Duodenal mucosa (tissue), 2 donors: ENCODE results near the gene PVALEF.

ENCODE experiments used
- H3K27ac ChIP-seq: one replicate; pipeline ENCODE4 v1.7.0; 2013; ENCODE audit warnings: low read depth, low read length
- H3K27me3 ChIP-seq, 2 donors: one replicate each; pipeline ENCODE4 v1.7.0; 2013; ENCODE audit warnings: low read length in 2 of 2, control low read depth in 1 of 2; ENCODE audit not compliant: insufficient read depth in 2 of 2, control insufficient read depth in 1 of 2
- H3K36me3 ChIP-seq, 2 donors: one replicate each; pipeline ENCODE4 v1.7.0; 2013; ENCODE audit warnings: low read length in 2 of 2, control low read depth in 1 of 2; ENCODE audit not compliant: insufficient read depth in 2 of 2, control insufficient read depth in 1 of 2
- H3K4me1 ChIP-seq, 2 donors: one replicate each; pipeline ENCODE4 v1.7.0; 2013; ENCODE audit warnings: low read length in 2 of 2, control low read depth in 1 of 2; ENCODE audit not compliant: insufficient read depth in 2 of 2, control insufficient read depth in 1 of 2
- H3K4me3 ChIP-seq, 2 donors: one replicate each; pipeline ENCODE4 v1.7.0; 2013; ENCODE audit warnings: low read length in 2 of 2, low read depth in 1 of 2
- H3K9ac ChIP-seq, 2 donors: one replicate each; pipeline ENCODE4 v1.7.0; 2013; ENCODE audit warnings: low read length in 2 of 2, low read depth in 1 of 2
- H3K9me3 ChIP-seq, 2 donors: one replicate each; pipeline ENCODE4 v1.7.0; 2013; ENCODE audit warnings: low read length in 2 of 2, control low read depth in 1 of 2; ENCODE audit not compliant: control insufficient read depth in 1 of 2

Gene PVALEF

DNA sequence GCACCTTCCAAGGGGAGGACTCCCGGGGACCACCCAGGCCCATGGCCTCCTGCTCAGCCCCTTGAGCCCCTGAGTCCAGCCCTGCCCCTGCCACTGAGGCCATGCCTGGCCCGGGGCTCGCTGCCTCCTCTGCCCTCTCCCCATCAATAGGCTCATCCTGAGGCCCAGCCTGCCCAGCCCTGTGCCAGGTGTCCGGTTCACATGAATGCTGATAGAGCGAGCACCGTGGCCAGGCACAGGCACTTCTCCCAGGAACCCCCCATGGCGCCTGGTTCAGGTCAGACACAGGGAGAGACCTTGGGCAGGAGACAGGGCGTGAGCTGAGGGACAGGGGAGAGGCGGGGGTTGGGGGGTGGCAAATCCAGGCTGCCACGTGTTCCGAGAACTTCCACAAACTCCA lies 2.8 kb upstream of the PVALEF start:
- Histone ChIP-seq H3K9ac (no peak overlapping the region), H3K27ac (no peak overlapping the region), H3K36me3 (no peaks in the 10 kb centered on the region), H3K27me3 (peaks cover 3 to 6% of the 10 kb centered on the region in 2 donors), H3K4me3 (no peak overlapping the region), H3K9me3 (no peaks in the 10 kb centered on the region), H3K4me1 (peaks cover 0 to 7% of the 10 kb centered on the region in 2 donors)

DNA sequence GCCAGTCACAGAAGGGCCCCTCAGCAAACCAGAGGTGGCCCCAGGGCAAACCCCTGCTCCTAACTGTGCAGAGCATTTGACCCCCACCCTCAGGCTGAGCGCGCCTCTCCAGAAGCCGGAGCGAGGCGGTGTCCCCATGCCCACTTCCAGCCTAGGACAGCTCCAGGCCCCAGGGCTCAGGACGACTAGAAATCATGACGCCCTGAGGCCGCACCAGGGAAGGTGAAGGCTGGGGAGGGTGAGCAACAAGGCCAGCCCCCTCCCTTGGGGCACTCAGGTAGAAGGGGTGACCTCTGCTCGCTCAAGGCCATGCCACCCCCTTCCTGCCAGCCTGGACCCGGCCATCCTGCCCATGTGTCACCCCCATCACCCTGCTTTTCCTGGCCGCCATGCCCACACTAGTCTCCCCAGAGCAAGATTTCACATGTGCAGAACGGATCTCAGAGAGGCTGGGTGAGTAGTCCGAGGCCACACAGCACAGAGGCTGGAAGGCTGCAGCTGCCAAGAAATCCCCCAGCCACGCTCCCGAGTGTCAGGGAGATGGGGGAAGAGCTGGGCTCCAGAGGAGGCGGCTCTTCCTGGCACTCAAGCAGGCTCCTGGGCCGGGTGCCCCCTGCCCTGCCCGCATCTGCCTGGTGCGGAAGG lies 2.1 kb upstream of the PVALEF start:
- Histone ChIP-seq H3K4me1 (peaks cover 0 to 7% of the 10 kb centered on the region in 2 donors), H3K9ac (no peak overlapping the region), H3K4me3 (no peak overlapping the region), H3K9me3 (no peaks in the 10 kb centered on the region), H3K36me3 (no peaks in the 10 kb centered on the region), H3K27me3 (peaks cover 3 to 6% of the 10 kb centered on the region in 2 donors), H3K27ac (no peak overlapping the region)

DNA sequence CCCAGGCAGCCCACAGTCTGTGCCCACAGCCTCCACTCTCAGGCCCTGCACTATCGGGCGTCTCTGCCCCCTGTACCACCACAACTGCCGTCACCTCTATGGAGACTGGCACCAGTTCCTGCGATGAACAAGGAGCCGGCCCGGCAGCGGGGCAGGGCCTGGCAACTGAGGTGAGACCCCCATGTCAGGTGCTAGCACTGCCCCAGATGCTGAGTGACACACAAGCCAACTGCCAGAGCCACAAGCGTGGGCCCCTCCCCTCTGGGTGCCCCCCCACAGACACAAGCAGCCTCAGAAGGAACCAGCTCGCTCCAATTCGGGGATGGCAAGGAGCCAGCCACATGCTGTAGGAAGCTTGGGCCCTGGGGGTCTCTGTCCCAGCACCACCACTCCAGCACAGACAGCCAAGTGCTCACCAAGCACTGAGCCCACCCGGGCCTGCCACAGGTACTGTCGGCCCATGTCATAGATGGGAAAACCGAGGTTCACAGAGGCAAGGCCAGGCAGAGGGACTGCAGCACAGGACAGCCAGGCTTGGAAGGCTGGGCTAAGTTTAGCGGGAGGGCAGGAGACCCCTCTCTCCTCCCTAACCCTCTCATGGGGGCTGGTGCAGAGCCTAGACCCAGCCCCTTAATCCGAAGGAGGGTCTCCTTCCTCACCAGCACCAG lies 1.5 kb upstream of the PVALEF start:
- peaks cover 5 to 6% of the 10 kb centered on the region in 2 donors for H3K27me3 ChIP-seq
- no peaks in the 10 kb centered on the region for H3K36me3 ChIP-seq
- H3K9ac ChIP-seq: no peak overlapping the region
- peaks cover 0 to 7% of the 10 kb centered on the region in 2 donors for H3K4me1 ChIP-seq
- no peak overlapping the region for H3K27ac ChIP-seq
- H3K9me3 ChIP-seq: no peaks in the 10 kb centered on the region
- no peak overlapping the region for H3K4me3 ChIP-seq

DNA sequence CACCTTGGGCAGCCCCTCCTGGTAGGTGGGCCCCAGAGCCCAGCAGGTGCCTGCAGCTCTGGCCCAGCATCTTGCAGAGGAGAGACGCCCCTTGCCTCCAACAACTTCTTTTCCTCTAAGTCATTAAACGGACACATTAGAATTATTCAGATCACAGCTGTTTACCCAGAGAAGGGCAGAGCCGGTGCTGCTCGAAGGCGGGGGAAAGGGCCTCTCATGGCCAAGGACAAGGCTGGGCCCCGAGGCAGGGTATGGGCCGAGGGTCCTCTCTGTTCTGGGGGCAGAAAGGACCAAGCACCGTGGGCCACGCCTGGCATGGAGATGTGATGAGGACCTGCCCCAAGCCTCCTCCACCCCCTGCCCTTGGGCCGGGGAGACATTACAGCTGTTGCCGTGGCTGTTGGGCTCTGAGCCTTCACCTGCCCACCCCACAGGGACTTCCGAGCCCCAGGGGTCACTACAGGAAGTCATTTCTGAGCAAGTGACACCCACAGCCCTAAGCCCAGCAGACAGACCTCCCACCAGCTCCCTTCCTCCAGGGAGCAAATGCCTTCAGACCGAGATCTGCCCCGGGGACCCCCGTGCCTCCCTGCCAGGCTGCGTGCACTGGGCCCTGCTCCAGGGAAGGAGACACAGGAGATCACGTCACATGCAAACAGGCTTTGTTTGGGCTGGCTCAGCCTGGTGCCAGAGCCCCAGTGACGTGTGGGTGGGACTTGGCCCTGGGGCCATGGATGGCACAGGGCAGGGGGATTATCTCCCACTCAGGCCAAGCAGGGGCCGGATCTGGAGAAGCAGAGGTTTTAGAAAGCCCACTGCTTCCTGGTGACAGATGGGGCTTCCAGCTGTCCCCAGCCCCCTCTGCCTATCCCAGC lies 699 bp upstream of the PVALEF start:
- Histone ChIP-seq H3K4me3 (no peak overlapping the region), H3K9ac (no peak overlapping the region), H3K27ac (no peak overlapping the region), H3K4me1 (peaks cover 0 to 7% of the 10 kb centered on the region in 2 donors), H3K36me3 (no peaks in the 10 kb centered on the region), H3K9me3 (no peaks in the 10 kb centered on the region), H3K27me3 (peaks cover 6% of the 10 kb centered on the region in 2 donors)

DNA sequence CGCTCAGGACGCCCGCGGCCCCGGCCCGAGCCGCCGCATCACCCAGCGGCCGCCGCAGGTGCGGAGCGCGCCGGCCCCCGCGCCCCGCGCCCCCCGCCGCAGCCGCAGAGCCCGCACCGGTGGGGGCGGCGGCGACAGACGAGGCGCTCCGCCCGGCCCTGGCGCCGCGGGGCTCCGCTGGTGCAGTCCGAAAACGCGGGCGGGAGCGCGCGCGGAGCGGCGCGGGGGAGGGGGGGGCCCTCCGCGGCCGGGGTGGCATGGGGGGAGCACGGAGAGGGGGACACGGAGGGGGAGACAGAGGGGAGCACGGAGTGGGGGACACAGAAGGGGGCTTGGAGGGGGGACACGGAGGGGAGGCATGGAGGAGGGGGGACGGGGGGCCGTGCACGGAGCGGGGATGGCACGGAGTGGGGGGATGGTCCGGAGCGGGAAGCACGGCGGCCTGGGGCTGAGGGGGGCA lies 756 bp downstream of the PVALEF start, which contains the start of gene AATK:
AATK (minus strand) TSS at position 189 of the 460 bp plus-strand sequence. CDS start 229 bp downstream, outside the sequence.
- Histone ChIP-seq H3K36me3 (no peaks in the 10 kb centered on the region), H3K4me3 (peak within 1 kb of the TSS in 1 of 2 donors; percentile 43), H3K9ac (no peak within 1 kb of the TSS), H3K9me3 (no peaks in the 10 kb centered on the region), H3K4me1 (peaks cover 0 to 7% of the 10 kb centered on the region in 2 donors), H3K27me3 (peaks cover 6% of the 10 kb centered on the region in 2 donors), H3K27ac (no peak within 1 kb of the TSS)

DNA sequence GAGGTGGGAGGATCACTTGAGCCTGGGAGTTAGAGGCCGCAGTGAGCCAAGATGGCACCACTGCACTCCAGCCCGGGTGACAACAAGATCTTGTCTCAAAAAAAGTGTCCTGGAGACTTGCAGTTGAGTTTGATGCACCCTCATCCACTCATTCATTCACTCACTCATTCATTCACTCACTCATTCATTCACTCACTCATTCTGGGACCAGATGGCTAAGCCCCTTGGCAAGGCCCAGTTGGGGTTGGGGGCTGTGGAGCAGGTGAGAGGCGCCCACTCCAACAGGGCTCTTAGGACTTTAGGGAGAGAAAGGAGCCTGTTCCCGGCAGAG lies 1.9 kb downstream of the PVALEF start:
- Histone ChIP-seq H3K4me1 (peaks cover 0 to 7% of the 10 kb centered on the region in 2 donors), H3K27ac (no peak overlapping the region), H3K27me3 (peaks cover 6% of the 10 kb centered on the region in 2 donors), H3K9me3 (no peaks in the 10 kb centered on the region), H3K36me3 (no peaks in the 10 kb centered on the region), H3K9ac (no peak overlapping the region), H3K4me3 (no peak overlapping the region)

DNA sequence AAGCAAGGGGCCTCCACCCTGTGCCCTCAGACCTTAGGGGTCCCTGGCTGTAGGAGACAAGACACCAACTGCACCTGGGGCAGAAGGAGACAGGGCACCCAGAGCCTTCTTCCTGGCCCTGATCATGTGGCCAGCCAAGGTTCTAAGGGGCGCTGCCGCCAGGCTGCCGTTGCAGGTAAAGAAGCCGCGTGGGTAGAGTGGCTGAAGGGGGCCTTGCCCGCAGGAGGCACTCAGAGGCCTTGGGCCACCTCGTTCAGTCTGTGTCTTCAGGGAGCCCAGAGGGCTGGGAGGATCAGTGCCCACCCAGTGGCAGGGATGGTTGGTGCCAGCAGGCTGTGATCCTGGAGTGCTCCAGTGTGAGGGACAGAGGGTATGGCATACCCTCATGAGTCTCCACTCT lies 2.3 kb downstream of the PVALEF start:
- Histone ChIP-seq H3K36me3 (no peaks in the 10 kb centered on the region), H3K9me3 (no peaks in the 10 kb centered on the region), H3K4me3 (no peak overlapping the region), H3K4me1 (peaks cover 0 to 7% of the 10 kb centered on the region in 2 donors), H3K9ac (no peak overlapping the region), H3K27me3 (peaks cover 6% of the 10 kb centered on the region in 2 donors), H3K27ac (no peak overlapping the region)

DNA sequence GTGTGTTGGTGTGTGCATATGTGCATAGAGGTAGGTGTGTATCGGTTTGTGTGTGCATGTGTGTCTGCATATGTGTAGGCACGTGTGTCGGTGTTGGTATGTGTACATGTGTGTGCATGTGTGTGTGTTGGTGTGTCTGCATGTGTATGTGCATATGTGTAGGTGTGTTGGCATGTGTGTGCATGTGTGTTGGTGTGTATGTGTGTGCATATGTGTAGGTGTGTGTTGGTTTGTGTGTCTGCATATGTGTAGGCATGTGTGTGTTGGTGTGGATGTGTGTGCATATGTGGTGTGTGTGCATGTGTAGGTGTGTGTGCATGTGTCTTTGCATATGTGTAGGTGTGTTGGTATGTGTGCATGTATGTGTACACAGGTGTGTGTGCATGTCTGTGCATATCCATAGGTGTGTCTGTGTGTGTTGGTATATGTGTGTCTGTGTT lies 4.6 kb downstream of the PVALEF start:
- peaks cover 0 to 7% of the 10 kb centered on the region in 2 donors for H3K4me1 ChIP-seq
- no peaks in the 10 kb centered on the region for H3K9me3 ChIP-seq
- H3K36me3 ChIP-seq: no peaks in the 10 kb centered on the region
- no peak overlapping the region for H3K9ac ChIP-seq
- no peak overlapping the region for H3K4me3 ChIP-seq
- H3K27me3 ChIP-seq: peaks cover 3 to 6% of the 10 kb centered on the region in 2 donors
- no peak overlapping the region for H3K27ac ChIP-seq

DNA sequence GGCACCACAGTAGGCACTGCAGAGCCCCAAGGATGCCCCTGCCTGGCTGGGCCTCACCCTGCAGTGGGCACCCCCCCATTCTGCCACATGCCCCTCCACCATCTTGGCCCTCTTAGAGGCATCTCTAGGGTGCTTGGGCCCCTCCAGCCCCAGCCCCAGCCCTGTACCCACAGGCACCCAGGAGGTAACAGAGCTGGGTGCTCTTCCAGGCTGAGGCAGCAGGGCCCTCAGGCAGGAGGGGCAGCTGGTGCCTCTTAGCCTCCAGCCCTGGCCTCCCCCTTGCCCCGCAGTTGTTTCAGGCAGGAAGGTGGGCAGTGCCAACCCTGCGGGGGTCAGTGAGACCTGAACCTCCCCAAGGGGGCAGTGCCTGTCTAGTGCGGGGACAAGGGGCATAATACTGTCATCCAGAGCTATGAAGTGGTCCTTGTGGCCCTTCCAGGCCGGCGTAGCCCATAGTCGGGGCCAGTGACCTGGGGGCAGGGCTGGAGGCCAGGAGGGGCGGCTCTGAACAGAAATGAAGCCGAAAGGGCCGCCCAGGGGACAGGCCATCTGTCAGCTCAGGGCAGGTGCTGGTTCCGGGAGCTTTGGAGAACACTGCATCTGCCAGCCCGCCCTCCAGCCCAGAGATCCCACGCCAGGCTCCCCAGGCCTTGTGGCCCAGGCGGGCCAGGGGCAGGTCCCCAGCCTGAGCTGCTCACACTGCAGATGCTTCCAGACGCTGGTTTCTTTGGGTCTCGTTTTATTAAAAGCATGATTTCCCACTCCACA lies 5.6 kb downstream of the PVALEF start:
- Histone ChIP-seq H3K4me3 (no peak overlapping the region), H3K27me3 (peaks cover 0 to 6% of the 10 kb centered on the region in 2 donors), H3K36me3 (no peaks in the 10 kb centered on the region), H3K9ac (no peak overlapping the region), H3K27ac (no peak overlapping the region), H3K9me3 (no peaks in the 10 kb centered on the region), H3K4me1 (no peaks in the 10 kb centered on the region)
